T-helper 1 cell treated with Interleukin-12 subunit alpha and Interleukin-12 subunit beta and Interleukin-4 antibody, amounts not matched to agents 30 ng/mL and 1 ng/mL, for 36 hours (primary cell): ENCODE data around the gene C19orf12. TPM values are rescaled to one million over a fixed set of nuclear protein-coding genes. Genes with fewer than 3 reads are reported as not detected.

Experiments used
- intact Hi-C: fragments of 100-400 bp; cut with micrococcal nuclease; formaldehyde crosslinking; loops from one replicate; pipeline ENCODE4 v1.15.1; 2024
- total RNA-seq: library from RNA; stranded (reverse); gene quantifications from 2 replicates; pipeline ENCODE4 v1.2.3, GENCODE V29; 2022

The C19orf12 gene
- total RNA-seq, 1 donor from 2014 or later, result 53.8 TPM

DNA sequence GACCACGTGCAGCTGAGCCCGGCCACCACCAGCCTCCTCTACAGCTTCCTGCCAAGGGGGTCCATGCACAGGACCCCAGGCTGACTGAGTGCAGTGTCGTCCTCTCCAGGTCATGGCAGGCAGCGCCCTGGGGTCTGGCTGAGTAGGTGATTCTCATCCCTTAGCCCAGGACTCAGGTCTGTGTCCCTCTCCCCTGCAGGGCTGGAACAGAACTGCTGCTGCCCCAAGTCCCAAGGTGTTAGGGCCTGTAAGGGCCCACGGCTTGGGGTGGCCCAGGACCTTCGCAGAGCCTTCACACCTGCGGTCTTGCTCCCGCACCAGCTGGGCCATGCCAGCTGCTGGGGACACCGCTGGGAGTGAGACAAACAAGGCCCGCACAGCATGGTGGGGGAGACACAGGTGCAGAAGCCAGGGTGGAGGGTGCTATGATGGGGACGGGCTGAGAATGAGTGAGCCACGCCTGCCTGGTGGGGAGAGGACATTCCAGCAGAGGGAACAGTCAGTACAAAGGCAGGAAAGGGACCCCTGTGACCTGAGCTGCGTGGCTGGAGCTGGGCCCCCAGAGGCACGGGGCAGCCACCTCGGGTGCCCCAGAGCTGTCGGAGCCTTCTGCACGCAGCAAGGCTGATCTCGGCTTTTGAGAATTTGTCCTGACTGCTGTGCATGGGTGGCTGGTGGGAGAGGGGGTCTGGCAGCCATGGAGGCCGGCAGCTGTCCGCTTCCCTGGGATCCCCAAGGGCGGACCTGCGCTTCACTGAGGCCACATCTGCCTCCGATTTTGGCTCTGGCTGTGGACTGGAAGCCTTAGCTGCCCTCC lies 37.9 kb downstream of the C19orf12 start:
- intact Hi-C loops, result no loop called here

DNA sequence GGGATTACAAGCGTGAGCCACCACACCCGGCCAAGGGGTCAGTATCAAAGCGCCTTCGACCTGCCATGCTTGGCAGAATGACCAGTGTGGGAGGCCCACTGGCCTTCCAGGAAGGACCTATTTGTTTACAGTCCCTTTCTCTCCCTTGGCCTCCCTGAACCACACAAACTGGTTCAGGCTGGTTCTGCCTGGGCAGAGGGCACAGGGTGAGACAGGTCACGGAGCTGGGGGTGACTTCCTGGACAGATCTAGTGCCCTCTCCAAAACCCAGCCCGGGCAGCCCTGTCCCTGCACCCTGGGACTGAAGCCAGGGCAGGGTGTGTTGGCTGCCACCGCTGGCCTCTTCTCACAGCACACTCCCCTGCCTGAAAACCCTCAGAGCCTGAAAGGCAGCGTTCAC lies 38.5 kb downstream of the C19orf12 start:
- intact Hi-C loops, result no loop called here

DNA sequence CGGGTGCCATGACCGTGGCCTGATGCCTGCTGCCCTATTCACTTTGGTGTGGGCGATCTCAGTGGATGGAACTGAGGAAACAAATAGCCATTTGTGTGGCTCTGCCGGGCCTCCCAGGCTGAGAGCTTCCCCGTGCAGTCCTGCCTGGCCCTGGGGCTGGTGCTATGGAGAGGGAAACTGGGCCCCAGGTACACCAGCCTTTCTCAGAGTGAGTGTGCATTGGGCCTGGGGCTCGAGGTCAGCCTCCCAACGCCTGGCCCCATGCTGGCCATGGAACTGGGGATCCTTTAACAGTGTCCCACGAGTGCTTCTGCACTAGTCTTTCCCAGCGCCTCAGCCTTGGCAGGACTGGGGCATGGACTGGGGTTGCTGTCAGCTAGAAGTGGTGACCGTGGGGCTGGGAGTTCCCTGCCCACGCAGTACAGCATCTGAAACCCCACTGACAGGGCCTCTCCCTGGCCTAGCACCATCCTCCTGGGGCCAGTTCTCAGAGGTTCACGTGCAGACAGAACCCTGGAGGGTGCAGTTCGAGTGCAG lies 39.3 kb downstream of the C19orf12 start:
- intact Hi-C loops, result no loop called here

DNA sequence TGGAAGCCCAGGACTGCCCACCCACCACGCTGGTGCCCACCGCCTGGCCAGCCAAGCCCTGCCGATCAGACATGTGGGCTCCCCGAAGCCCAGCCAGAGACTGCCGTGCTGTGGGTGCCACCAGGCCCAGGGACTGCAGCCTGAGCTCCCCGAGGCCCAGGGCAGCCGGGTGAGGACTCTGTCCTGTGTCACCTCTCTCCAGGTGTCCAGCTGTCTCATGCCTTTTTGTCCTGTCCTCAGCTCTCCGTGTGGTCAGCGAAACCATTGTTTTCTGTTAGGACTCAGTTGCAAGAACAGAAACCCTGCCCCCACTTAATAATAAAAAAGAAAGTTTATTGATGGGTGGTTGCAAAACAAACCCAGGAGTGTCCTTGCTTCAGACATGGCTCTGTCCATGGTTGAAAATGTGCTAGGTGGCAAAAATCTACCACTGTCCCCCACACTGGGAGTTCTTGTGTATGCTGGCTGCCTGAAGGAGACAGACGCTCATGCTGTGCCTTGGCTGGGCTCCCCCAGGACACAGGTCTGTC lies 39.9 kb downstream of the C19orf12 start:
- intact Hi-C loops, result no loop called here

DNA sequence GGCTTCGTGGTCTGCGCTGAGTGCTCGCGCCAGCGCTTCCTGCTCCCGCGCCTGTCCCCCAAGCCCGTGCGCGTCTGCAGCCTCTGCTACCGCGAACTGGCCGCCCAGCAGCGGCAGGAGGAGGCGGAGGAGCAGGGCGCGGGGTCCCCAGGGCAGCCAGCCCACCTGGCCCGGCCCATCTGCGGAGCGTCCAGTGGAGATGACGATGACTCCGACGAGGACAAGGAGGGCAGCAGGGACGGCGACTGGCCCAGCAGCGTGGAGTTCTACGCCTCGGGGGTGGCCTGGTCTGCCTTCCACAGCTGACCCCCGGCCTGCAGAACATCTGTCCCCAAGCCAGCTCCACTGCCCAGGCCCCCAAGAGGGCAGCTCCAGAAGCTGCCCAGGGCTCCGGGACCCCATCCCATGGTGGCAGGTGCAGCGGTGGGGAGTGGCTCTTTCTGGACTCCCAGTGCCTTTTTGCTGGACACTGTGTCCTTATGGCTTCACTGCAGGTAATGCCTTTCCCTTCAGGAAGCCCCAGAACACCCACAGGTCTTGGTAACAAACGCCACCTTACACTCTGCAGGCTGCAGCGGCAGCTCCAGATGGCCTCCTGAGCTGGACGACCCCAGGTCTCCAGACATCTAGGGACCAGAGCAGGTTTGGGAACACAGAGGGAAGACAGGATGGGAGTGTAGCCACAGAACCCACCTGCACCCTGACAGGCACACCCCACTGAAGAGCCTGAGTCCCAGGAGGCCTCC lies 40.5 kb downstream of the C19orf12 start:
- intact Hi-C loops, result loop anchor here (5.0 kb wide), 2 partner anchors 268 to 462 kb away; partner anchors contain the start of genes UQCRFS1 and URI1

DNA sequence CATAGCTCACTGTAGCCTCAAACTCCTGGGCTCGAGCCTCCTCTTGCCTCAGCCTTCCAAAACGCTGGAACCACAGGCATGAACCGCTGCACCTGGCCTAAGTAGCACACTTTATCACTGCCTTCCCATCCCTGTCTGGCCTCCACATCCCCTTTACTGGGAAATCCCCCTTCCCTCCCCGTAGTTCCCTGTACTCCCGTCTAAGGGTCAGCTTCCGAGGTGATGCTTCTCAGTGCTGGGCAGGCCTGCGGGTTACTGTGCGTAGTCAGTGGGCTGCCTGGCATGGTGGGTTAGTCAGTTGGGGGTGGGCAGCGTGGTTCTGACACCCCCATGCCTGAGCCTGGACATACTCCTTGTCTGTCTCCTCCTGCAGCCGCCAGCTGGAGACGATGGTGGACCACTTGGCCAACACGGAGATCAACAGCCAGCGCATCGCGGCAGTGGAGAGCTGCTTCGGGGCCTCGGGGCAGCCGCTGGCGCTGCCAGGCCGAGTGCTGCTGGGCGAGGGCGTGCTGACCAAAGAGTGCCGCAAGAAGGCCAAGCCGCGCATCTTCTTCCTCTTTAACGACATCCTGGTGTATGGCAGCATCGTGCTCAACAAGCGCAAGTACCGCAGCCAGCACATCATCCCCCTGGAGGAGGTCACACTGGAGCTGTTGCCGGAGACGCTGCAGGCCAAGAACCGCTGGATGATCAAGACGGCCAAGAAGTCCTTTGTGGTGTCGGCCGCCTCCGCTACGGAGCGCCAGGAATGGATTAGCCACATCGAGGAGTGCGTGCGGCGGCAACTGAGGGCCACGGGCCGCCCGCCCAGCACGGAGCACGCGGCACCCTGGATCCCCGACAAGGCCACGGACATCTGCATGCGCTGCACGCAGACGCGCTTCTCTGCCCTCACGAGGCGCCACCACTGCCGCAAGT lies 41.4 kb downstream of the C19orf12 start:
- intact Hi-C loops, result loop anchor here (1.0 to 5.0 kb wide), 8 partner anchors 8 to 1881 kb away; partner anchors contain the start of genes PLEKHF1, UQCRFS1 and URI1

DNA sequence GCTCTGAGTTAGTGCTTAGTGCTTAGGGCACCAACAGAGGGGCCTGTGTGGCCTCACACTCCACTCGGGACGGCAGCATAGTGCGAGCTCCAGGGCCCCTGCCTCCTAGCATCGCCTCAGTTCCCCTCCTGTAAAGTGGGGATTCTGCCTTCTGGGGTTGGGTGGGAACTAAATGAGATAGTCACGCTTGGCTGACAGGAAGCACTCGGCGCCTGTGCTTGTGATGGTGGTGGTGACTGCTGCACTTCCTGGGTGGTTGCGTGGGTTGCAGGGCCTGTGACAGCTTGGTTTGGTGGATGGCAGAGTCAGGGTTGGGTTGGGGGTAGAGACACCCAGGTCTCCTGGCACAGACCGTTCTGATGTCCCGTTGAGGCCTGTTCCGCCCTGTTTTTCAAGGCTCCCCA lies 42.1 kb downstream of the C19orf12 start:
- intact Hi-C loops, result loop anchor here (1.0 to 5.0 kb wide), 8 partner anchors 8 to 1880 kb away; partner anchors contain the start of genes PLEKHF1, UQCRFS1 and URI1

DNA sequence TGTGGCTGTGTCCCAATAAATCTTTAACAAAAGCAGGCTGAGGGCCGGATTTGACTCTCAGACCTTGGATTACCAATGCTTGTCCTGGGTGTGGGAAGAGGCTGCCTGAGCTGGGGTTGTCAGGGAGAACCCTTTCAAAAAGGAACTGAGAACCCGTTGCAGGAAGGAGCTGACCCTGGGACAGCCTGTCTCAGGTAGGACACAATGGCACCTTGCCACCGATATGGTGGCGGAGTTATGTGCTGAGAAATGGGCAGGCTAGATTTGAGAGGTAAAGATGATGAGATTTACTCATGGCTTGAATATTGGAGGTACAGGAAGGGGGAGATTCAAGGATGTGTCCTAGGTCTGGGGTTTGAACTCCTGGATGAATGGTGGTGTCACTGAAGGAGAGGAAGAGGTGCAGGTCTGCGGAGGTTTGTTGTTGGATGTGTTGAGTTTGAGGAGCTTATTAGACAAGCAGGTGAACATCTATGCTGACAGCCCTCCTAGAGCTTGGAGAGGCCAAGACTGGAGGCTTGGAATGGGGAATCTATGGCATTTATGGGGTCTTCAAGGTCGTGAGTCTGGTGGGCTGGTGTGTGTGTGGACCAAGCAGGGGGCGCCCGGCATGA lies 42.6 kb downstream of the C19orf12 start:
- intact Hi-C loops, result loop anchor here (2.0 to 5.0 kb wide), 4 partner anchors 50 to 1880 kb away; partner anchors contain the start of genes UQCRFS1 and URI1

DNA sequence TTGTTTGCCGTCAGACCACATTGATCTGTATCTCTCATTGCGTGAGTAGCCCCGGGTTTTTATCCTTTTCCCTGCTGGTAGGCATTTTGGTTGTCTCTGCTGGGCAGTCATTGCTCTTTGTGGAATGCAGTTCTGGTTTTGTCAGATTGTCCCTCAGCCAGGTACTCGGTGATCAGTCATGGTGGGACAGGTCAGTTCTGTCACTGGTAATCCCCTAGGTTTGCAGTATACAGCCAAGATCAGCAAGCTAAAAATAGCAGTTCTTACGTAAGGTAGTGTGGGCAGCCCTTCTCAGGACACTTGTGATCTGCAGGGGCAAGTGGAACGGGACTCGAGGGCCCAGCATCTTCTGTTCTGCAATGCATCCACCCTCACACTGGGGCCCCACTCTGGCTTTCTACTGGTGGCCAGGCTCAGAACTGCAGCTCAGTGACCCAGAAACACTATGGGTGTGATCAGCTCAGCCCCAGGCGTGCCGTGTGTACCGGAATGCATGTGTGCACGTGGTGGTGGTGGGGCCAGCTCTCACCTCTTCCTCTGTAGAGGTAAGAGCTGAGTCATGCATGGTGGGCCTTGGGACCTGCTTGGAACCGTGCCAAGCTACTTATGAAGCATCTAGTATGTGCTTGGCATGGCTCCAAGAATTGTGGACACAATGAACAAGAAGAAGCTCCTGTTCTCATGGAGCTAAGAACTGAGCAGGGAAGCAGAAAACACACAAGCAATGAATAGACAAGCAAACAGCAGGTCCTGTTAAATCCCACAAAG lies 43.5 kb downstream of the C19orf12 start:
- intact Hi-C loops, result loop anchor here (1.0 to 5.0 kb wide), 8 partner anchors 9 to 1879 kb away; partner anchors contain the start of genes POP4, UQCRFS1 and URI1

DNA sequence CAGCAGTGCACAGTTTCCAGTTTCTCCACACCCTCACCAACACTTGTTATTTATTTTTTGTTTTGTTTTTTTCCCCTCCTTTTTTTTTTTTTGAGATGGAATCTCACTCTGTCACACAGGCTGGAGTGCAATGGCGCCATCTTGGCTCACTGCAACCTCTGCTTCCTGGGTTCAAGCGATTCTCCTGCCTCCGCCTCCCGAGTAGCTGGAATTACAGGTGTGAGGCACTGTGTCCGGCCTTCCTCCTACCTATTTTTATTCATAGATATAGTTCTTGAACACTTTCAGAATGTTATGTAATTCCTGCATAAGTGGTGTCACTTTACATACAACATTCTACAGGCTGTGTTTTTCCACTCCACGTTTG lies 44.1 kb downstream of the C19orf12 start:
- intact Hi-C loops, result loop anchor here (1.0 to 5.0 kb wide), 6 partner anchors 9 to 459 kb away; partner anchors contain the start of genes POP4, UQCRFS1 and URI1

DNA sequence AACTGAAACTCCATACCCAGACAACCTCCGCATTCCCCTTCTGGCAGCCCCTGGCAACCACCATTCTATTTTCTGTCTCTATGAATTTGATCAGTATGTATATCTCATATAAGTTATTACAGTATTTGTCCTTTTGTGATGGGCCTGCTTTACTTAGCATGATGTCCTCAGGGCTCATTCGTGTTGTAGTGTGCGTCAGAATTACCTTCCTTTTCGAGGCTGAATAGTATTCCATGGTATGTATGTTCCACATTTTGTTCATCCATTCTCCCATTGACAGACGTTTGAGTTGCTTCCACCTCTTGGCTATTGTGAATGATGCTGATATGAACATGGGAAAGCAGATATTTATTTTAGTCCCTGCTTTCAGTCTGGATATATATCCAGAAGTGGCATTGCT lies 44.8 kb downstream of the C19orf12 start:
- intact Hi-C loops, result loop anchor here (2.0 to 5.0 kb wide), 3 partner anchors 167 to 458 kb away; partner anchors contain the start of genes UQCRFS1 and URI1

DNA sequence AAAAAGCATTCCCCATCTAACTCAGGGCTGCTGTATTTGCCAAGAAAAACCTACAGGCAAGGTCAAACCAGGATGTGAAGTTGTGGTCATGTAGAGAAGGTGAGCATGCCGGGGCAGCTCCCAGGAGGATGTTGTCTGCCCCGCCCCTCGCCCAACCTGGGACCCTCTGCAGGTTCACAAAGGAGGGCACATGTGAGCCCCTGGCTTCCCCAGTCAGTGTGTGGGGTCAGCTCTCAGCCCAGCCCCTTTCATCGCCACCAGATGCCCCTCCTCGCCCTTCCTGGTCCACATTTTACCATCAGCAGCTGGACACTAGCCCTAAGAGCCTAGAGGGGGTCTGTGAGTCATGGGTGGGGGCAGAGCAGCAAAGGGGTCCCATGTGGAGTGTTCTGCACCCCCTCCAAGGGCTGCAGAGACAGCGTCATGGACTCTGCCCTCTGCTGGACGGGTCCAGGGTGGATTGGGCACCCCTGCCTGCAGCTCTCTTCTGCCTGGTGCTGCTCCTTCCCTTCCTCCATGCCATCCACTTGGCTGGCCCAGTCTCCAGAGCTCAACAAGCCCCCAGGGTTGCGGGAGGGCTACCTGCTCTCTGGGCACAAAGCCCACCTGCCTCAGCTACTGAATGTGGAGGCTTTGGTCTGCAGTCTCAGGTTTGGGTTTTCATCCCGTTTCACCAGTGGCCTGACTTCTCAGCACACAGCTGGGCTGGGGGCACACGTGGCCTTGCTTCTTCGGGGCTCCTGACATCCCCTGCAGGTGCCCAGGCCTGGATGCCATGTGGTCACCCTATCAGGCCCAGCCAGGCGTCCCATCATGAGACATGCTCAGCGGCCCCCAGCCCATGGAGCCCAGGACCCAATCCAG lies 46.1 kb downstream of the C19orf12 start:
- intact Hi-C loops, result no loop called here

DNA sequence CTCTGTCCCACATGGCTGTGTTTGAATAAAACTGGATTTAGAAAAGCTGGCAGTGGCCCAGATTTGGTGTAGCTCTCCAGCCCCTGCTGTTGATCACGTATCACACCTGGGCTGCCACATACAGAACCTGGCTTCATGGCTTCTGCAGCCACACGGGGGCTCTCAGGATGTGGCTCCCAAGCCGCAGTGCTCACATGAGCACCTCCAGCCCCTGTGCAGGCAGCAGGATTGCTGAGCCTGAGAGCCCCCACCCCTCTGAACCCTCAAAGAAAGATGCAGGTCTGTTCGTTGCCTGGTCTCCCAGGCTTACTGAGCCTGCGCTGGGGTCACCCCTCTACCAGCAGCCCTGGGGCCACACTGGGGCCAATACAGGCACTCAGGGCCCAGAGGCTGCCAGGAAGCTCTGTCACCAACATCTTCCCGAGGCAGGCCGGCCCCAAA lies 47.1 kb downstream of the C19orf12 start:
- intact Hi-C loops, result loop anchor here (2.0 kb wide), 1 partner anchor 13 kb away; no protein-coding TSS in a partner anchor

DNA sequence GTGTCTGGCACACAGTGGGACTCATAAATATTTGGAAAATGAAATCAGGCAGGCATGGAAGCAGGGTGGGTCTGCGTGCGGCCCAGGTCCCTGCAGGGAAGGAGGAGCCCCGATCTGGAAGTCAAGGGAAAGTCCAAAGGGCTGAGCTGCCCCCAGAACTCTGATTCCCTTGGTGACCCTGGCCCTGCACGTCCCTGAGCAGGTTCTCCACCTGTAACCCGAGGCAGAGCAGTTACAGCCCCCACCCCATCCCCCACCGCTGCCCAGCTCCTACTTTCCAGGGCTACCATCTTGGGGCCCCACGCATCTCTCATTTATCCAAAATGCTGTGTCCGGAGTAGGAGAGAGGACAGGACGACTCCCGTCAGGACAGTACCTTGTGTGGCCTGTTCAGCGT lies 47.7 kb downstream of the C19orf12 start:
- intact Hi-C loops, result loop anchor here (2.0 kb wide), 1 partner anchor 13 kb away; no protein-coding TSS in a partner anchor

DNA sequence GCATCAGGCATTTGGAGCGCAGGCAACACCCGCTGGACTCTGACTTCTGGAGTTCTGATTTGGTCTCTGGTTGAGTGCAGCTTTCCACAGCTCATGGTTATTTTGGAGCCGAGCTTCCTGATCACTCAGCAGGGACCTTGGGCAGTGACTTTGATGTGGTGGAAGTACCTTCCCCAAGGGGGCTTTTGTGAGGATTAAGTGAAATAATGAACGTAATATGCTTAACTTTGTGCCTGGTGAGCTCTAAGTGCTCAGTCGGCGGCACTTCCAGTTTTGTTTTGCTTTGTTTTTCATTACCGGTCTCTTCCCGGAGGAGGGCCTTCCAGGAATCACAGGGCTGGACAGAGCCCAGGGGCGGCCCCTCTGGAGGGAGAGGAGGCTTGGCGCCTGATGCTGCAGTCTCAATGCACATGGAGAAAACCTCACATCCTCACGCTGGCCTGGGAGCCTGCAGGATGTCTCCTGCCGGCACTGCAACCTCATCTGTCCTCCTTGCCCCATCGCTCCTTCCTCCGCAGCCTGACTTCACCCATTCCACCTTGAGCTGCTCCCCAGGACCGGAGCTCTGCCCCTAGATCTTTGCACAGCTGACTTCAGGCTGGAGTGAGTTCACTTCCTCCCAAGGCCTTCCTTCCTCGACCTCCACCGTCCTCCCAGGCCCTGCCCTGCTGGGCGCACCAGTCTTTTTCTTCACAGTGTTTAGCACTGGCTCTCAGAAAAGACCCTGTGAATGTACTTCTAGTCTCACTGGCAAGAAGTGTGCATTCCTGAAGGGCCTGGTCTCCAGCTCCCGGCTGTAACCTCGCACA lies 48.3 kb downstream of the C19orf12 start:
- intact Hi-C loops, result loop anchor here (1.0 to 2.0 kb wide), 2 partner anchors 14 to 44 kb away; no protein-coding TSS in a partner anchor

DNA sequence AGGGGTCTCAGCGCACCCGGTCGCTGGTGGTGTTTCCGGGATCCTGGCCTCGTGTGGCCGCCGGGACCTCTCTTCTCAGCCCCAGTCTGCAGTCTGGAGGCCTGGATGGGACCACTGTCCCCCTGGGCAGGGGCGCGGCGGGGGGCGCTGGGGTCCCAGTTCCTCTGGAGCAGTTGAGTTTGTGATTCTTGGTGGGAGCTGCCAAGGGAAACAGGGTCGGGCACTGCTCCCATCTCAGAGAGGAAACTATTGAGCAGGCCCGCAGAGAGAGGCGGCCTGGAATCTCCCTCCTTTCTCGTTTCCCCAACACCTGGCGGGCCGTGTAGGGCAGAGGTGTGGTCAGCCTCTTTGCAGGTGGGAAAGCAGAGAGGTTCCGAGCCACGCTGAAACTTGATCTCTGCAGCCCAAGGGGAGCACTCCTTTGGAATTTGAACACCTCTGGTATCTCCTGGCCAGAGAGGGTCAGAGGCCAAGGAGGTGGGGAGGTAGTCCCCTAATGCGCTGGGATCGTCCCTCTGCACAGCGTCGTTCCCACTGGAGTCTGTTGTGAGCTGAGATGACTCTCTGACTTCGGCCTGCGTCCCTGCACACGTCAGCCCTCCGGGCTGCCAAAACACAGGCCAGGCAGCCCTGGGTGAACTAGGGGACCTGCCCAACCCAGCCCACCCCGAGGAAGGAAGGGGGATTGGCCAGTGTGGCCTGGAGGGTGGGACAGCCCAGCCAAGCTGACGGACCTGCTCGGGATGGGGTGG lies 49.1 kb downstream of the C19orf12 start:
- intact Hi-C loops, result loop anchor here (1.0 to 2.0 kb wide), 6 partner anchors 7 to 179 kb away; no protein-coding TSS in a partner anchor
